ENCODE measurements around the gene CTSS. TPM values are rescaled to one million over a fixed set of nuclear protein-coding genes. Genes with fewer than 3 reads are reported as not detected.
"Not testable (repeated sequence)": the region's sequence is repeated elsewhere in the genome, so short reads cannot be mapped to it uniquely, and the experiment has no call there.

Gene CTSS
- total RNA-seq, 4 donors from 2014 or later, result 235 to 454 (median 330) TPM

- Histone ChIP-seq H3K27me3 (no peaks in the 10 kb centered on the region), H3K27ac (no peak overlapping the region), H3K4me1 (no peaks in the 10 kb centered on the region), H3K36me3 (no peaks in the 10 kb centered on the region), H3K9me3 (no peaks in the 10 kb centered on the region), H3K4me3 (no peak overlapping the region)
- intact Hi-C loops (cut with DNase I; ENCODE audit: low total_unique reads), result no loop called here
- no peak for TF ChIP-seq EP300 (IDR thresholded peaks at IDR 0.05; ENCODE audit: low read depth)
- TF ChIP-seq, protein P1, sequence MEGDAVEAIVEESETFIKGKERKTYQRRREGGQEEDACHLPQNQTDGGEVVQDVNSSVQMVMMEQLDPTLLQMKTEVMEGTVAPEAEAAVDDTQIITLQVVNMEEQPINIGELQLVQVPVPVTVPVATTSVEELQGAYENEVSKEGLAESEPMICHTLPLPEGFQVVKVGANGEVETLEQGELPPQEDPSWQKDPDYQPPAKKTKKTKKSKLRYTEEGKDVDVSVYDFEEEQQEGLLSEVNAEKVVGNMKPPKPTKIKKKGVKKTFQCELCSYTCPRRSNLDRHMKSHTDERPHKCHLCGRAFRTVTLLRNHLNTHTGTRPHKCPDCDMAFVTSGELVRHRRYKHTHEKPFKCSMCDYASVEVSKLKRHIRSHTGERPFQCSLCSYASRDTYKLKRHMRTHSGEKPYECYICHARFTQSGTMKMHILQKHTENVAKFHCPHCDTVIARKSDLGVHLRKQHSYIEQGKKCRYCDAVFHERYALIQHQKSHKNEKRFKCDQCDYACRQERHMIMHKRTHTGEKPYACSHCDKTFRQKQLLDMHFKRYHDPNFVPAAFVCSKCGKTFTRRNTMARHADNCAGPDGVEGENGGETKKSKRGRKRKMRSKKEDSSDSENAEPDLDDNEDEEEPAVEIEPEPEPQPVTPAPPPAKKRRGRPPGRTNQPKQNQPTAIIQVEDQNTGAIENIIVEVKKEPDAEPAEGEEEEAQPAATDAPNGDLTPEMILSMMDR (IDR thresholded peaks at IDR 0.05), result no peak
- no peak for TF ChIP-seq POLR2AphosphoS5 (IDR thresholded peaks at IDR 0.05)
- TF ChIP-seq POLR2A (IDR thresholded peaks at IDR 0.05), result no peak
- in situ Hi-C loops (cut with MboI; ENCODE audit: low pct_ligation_motif_present in 1 of 4, low pct_unique_long_range_greater_than_20kb in 1 of 4, low sequenced_read_pairs in 3 of 4), result no loop called here
- DNase-seq, result no peak
These were observed 21.9 kb upstream of the CTSS start for GRCh38 chr1:150787455-150787854.

DNA sequence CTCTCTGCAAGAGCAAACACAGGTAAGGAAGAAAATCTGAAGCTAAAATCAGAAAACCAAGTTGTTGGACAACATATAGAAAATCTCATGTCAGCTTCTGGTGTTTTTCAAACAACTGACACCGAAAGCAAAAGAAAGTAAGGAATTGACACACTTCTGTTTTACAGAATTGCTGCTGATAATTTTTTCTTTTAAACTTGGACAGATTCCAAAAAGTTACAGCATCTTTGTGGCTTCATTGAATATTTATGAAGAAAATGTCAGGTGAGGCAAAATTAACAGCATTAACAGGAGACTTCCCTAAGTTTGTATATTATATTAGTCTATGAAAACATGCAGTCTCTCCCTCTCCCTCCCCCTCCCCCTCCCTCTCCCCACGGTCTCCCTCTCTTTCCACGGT is 14.9 kb upstream of the CTSS start:
- TF ChIP-seq, protein P1 (IDR thresholded peaks at IDR 0.05), result no peak
- no peak for TF ChIP-seq POLR2AphosphoS5 (IDR thresholded peaks at IDR 0.05)
- no peak for TF ChIP-seq EP300 (IDR thresholded peaks at IDR 0.05; ENCODE audit: low read depth)
- no peak for TF ChIP-seq POLR2A (IDR thresholded peaks at IDR 0.05)
- intact Hi-C loops (cut with DNase I; ENCODE audit: low total_unique reads) (no loop called here), in situ Hi-C loops (cut with MboI; ENCODE audit: low pct_ligation_motif_present in 1 of 4, low pct_unique_long_range_greater_than_20kb in 1 of 4, low sequenced_read_pairs in 3 of 4) (no loop called here)
- DNase-seq, result no peak
- H3K36me3 ChIP-seq, result no peaks in the 10 kb centered on the region
- H3K9me3 ChIP-seq, result no peaks in the 10 kb centered on the region
- H3K4me1 ChIP-seq, result no peaks in the 10 kb centered on the region
- WGBS, 2 donors (ENCODE audit: low coverage in 1 of 2), result 88 to 91% methylated on average over 1 to 3 of the region's 3 CpGs
- no peak overlapping the region for H3K27ac ChIP-seq
- H3K27me3 ChIP-seq, result no peaks in the 10 kb centered on the region
- H3K4me3 ChIP-seq, result no peak overlapping the region

DNA sequence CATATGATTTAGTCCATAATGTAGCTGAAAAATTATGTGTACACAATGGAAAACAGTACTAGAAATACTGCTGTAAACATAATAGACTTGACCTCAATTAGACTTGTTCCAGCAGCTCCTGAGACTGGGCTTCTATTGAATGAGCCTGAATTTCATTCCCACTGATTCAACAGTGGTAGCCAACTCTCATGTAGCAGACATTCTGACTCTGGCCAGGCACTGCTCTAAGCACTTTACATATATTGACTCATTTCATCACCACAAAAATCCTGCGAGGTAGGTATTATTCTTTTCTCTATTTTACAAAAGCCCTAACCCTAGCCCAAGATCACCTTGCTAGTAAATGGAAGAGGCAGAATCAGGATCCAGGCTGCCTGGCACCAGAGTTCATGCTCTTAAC is 12.8 kb upstream of the CTSS start:
- H3K27ac ChIP-seq, result no peak overlapping the region
- H3K27me3 ChIP-seq, result no peaks in the 10 kb centered on the region
- no peak overlapping the region for H3K4me3 ChIP-seq
- no peaks in the 10 kb centered on the region for H3K9me3 ChIP-seq
- in situ Hi-C loops (cut with MboI; ENCODE audit: low pct_ligation_motif_present in 1 of 4, low pct_unique_long_range_greater_than_20kb in 1 of 4, low sequenced_read_pairs in 3 of 4) (no loop called here), intact Hi-C loops (cut with DNase I; ENCODE audit: low total_unique reads) (no loop called here)
- no peaks in the 10 kb centered on the region for H3K36me3 ChIP-seq
- WGBS, 2 donors (ENCODE audit: low coverage in 1 of 2), result 60 to 95% methylated on average over 1 of the region's 1 CpG
- no peaks in the 10 kb centered on the region for H3K4me1 ChIP-seq
- TF ChIP-seq POLR2AphosphoS5 (IDR thresholded peaks at IDR 0.05) (no peak), EP300 (IDR thresholded peaks at IDR 0.05; ENCODE audit: low read depth) (no peak), POLR2A (IDR thresholded peaks at IDR 0.05) (no peak)
- TF ChIP-seq, protein P1 (IDR thresholded peaks at IDR 0.05), result no peak
- DNase-seq, result no peak

DNA sequence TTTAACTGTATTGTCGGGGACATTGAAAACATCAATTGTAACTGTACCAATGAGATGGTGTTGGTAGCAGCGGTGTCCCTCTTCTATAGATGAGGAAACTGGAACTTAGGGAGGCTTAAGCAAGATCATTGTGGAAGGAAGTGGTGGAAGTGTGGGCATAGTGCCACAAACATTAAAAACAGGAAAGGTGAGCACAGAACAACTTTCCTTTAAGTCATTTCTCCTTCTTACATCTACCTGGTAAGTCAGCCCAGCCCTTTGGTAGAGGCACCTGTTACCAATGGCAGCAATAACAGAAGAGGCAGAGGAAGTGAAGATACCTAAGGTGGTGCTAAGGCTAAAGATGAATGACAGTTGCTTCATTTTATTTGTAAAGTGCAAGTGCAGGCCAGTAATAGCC is 12.0 kb upstream of the CTSS start:
- in situ Hi-C loops (cut with MboI; ENCODE audit: low pct_ligation_motif_present in 1 of 4, low pct_unique_long_range_greater_than_20kb in 1 of 4, low sequenced_read_pairs in 3 of 4) (no loop called here), intact Hi-C loops (cut with DNase I; ENCODE audit: low total_unique reads) (no loop called here)
- no peak for DNase-seq
- 80 to 92% methylated on average over 2 of the region's 2 CpGs for WGBS, 2 donors (ENCODE audit: low coverage in 1 of 2)
- H3K4me1 ChIP-seq, result no peaks in the 10 kb centered on the region
- no peak for TF ChIP-seq POLR2AphosphoS5 (IDR thresholded peaks at IDR 0.05)
- TF ChIP-seq EP300 (IDR thresholded peaks at IDR 0.05; ENCODE audit: low read depth), result no peak
- TF ChIP-seq POLR2A (IDR thresholded peaks at IDR 0.05), result no peak
- TF ChIP-seq, protein P1 (IDR thresholded peaks at IDR 0.05), result no peak
- no peaks in the 10 kb centered on the region for H3K36me3 ChIP-seq
- no peaks in the 10 kb centered on the region for H3K9me3 ChIP-seq
- H3K4me3 ChIP-seq, result no peak overlapping the region
- H3K27ac ChIP-seq, result no peak overlapping the region
- no peaks in the 10 kb centered on the region for H3K27me3 ChIP-seq

DNA sequence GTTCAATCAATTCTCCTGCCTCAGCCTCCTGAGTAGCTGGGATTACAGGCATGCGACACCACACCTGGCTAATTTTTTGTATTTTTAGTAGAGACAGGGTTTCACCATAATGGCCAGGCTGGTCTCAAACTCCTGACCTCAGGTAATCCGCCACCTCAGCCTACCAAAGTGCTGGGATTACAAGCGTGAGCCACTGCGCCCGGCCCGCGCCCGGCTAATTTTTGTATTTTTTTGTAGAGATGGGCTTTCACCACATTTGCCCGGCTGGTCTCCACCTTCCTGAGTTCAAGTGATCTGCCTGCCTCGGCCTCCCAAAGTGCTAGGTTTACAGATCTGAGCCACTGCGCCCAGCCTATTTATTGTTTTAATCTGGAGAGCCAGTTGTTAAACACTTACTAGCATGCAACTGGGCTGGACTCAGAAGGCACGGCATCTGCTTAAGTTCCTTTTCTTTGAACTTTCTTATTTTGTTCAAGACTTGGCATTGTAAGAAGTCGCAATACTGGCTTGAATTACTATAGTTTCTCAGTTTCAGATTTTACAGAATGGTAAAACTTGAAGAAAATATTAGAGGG is 10.4 kb upstream of the CTSS start:
- DNase-seq; H3K4me1 ChIP-seq; intact Hi-C loops (cut with DNase I; ENCODE audit: low total_unique reads); H3K9me3 ChIP-seq; H3K36me3 ChIP-seq; H3K27ac ChIP-seq; H3K4me3 ChIP-seq; in situ Hi-C loops (cut with MboI; ENCODE audit: low pct_ligation_motif_present in 1 of 4, low pct_unique_long_range_greater_than_20kb in 1 of 4, low sequenced_read_pairs in 3 of 4); H3K27me3 ChIP-seq: not testable (repeated sequence)
- WGBS, 2 donors (ENCODE audit: low coverage in 1 of 2), result 85 to 95% methylated on average over 4 to 13 of the region's 13 CpGs
